Thyroid gland (tissue), 4 donors: ENCODE results near the gene PLEKHA7. TPM values are rescaled to one million over a fixed set of nuclear protein-coding genes. Genes with fewer than 3 reads are reported as not detected.
A peak's percentile ranks its signal among the peaks of the same experiment; 100 is the strongest.
"Not testable (repeated sequence)": the region's sequence is repeated elsewhere in the genome, so short reads cannot be mapped to it uniquely, and the experiment has no call there.

Experiments
- DNase-seq, 2 donors: peaks; one replicate each; pipeline ENCODE4 v3.0.0-alpha.2; 2019
- H3K27ac ChIP-seq, 3 donors: fragments of 200-600 bp; sonication (generic); 1 replicate in 2 of 3; 2 replicates in 1 of 3; pipeline ENCODE4 v1.5.1; 2016 to 2019; ENCODE audit warnings: mild to moderate bottlenecking in 1 of 3, moderate library complexity in 1 of 3
- H3K27me3 ChIP-seq: fragments of 200-600 bp; sonication (generic); one replicate; pipeline ENCODE4 v1.5.1; 2019
- H3K36me3 ChIP-seq, 2 donors: fragments of 200-600 bp; sonication (generic); one replicate each; pipeline ENCODE4 v1.5.1; 2016 to 2019
- H3K4me1 ChIP-seq, 2 donors: fragments of 200-600 bp; sonication (generic); one replicate each; pipeline ENCODE4 v1.5.1; 2017 to 2019
- H3K4me3 ChIP-seq, 3 donors: fragments of 200-600 bp; sonication (generic); replicated peaks in 1 of 3; 1 replicate in 2 of 3; 2 replicates in 1 of 3; pipeline ENCODE4 v1.5.1; 2016; ENCODE audit warnings: mild to moderate bottlenecking in 1 of 3
- H3K9me3 ChIP-seq: fragments of 200-600 bp; sonication (generic); one replicate; pipeline ENCODE4 v1.5.1; 2017
- CTCF ChIP-seq, 6 experiments: fragments of 200-600 bp in 3 of 6; fragments of 450-650 bp in 3 of 6; sonication (generic) in 3 of 6; IDR thresholded peaks; one replicate each; pipeline ENCODE4 v1.5.1; 2016 to 2019; ENCODE audit warnings: antibody characterized with exemption in 6 of 6, mild to moderate bottlenecking in 2 of 6, inconsistent platforms in 1 of 6, moderate library complexity in 1 of 6
- POLR2A ChIP-seq, 2 donors: fragments of 450-650 bp; IDR thresholded peaks; one replicate each; pipeline ENCODE4 v1.6.1; 2017; ENCODE audit warnings: antibody characterized with exemption in 2 of 2, mild to moderate bottlenecking in 2 of 2, moderate library complexity in 1 of 2
- WGBS, 2 donors: methylation state at CpG; one replicate each; pipeline ENCODE4 v1.1.5; 2017; 5-methylcytosine and 5-hydroxymethylcytosine counted together
- intact Hi-C: fragments of 100-400 bp; cut with DNase I; formaldehyde crosslinking; loops from one replicate; pipeline ENCODE4 v1.15.1; 2023
- total RNA-seq, 4 donors: library from RNA; depleted of rRNA; stranded (reverse); fragments of >200 nt; gene quantifications; one replicate each; pipeline ENCODE4 v1.2.3, GENCODE V29; 2016

PLEKHA7 gene
- total RNA-seq, 4 donors from 2014 or later, result 22.5 to 29.0 (median 23.4) TPM

- Histone ChIP-seq H3K4me3 (no peak overlapping the region), H3K4me1 (peaks cover 14 to 15% of the 10 kb centered on the region in 2 donors), H3K27me3 (no peaks in the 10 kb centered on the region), H3K36me3 (no peaks in the 10 kb centered on the region), H3K27ac (no peak overlapping the region), H3K9me3 (no peaks in the 10 kb centered on the region)
- 57 to 69% methylated on average over 2 of the region's 3 CpGs for WGBS, 2 donors
- TF ChIP-seq POLR2A (IDR thresholded peaks at IDR 0.05) (no peak), CTCF (IDR thresholded peaks at IDR 0.05) (no peak)
- intact Hi-C loops, result no loop called here
- DNase-seq, result no peak
Measured at GRCh38 chr11:17001806-17002205, 12.4 kb downstream of the PLEKHA7 start.

GRCh38 chr11:17000987-17001386 is 13.2 kb downstream of the PLEKHA7 start:
- DNase-seq, result no peak
- WGBS, 2 donors, result 79 to 93% methylated on average over 2 of the region's 2 CpGs
- no peaks in the 10 kb centered on the region for H3K27me3 ChIP-seq

GRCh38 chr11:17000253-17000652 is 14.0 kb downstream of the PLEKHA7 start:
- intact Hi-C loops, H3K27ac ChIP-seq, H3K36me3 ChIP-seq, H3K4me3 ChIP-seq, H3K9me3 ChIP-seq, H3K27me3 ChIP-seq, DNase-seq: not testable (repeated sequence)
- 85 to 94% methylated on average over 1 of the region's 1 CpG for WGBS, 2 donors
- H3K4me1 ChIP-seq, result peaks cover 29 to 31% of the 10 kb centered on the region in 2 donors

More at GRCh38 chr11:17000987-17001386, 13.2 kb downstream of the PLEKHA7 start:
- Histone ChIP-seq H3K9me3 (no peaks in the 10 kb centered on the region), H3K36me3 (no peaks in the 10 kb centered on the region), H3K4me3 (no peak overlapping the region), H3K27ac (no peak overlapping the region), H3K4me1 (peaks cover 22 to 23% of the 10 kb centered on the region in 2 donors)
- intact Hi-C loops, result no loop called here
- TF ChIP-seq CTCF (IDR thresholded peaks at IDR 0.05) (no peak), POLR2A (IDR thresholded peaks at IDR 0.05) (no peak)

GRCh38 chr11:16999116-16999515 is 15.1 kb downstream of the PLEKHA7 start:
- DNase-seq, result no peak
- WGBS, 2 donors, result 82 to 90% methylated on average over 2 of the region's 2 CpGs
- intact Hi-C loops, result no loop called here
- Histone ChIP-seq H3K36me3 (no peaks in the 10 kb centered on the region), H3K27ac (no peak overlapping the region), H3K27me3 (no peaks in the 10 kb centered on the region), H3K4me3 (no peak overlapping the region), H3K4me1 (peaks cover 38 to 40% of the 10 kb centered on the region in 2 donors), H3K9me3 (no peaks in the 10 kb centered on the region)
- TF ChIP-seq POLR2A (IDR thresholded peaks at IDR 0.05) (no peak), CTCF (IDR thresholded peaks at IDR 0.05) (no peak)

GRCh38 chr11:16997624-16998023 is 16.6 kb downstream of the PLEKHA7 start:
- H3K36me3 ChIP-seq, result no peaks in the 10 kb centered on the region
- WGBS, 2 donors, result 80 to 86% methylated on average over 7 of the region's 7 CpGs
- peaks cover 53 to 55% of the 10 kb centered on the region in 2 donors for H3K4me1 ChIP-seq

More at GRCh38 chr11:16997624-16998023, 16.6 kb downstream of the PLEKHA7 start:
- Histone ChIP-seq H3K9me3 (no peaks in the 10 kb centered on the region), H3K4me3 (no peak overlapping the region), H3K27ac (peak overlapping the region in 2 of 3 donors; percentile 82 to 91), H3K27me3 (no peaks in the 10 kb centered on the region)
- intact Hi-C loops, result no loop called here
- no peak for DNase-seq
- no peak for TF ChIP-seq POLR2A (IDR thresholded peaks at IDR 0.05)
- no peak for TF ChIP-seq CTCF (IDR thresholded peaks at IDR 0.05)
